Lower leg skin (tissue), 3 donors: Measurements from ENCODE around the gene PRTFDC1.

Source experiments
- CTCF ChIP-seq, 3 donors: fragments of 450-650 bp; IDR thresholded peaks; one replicate each; pipeline ENCODE4 v1.5.1; 2016; ENCODE audit warnings: antibody characterized with exemption in 3 of 3, mild to moderate bottlenecking in 3 of 3, moderate library complexity in 2 of 3
- POLR2A ChIP-seq, 2 donors: fragments of 450-650 bp; IDR thresholded peaks; one replicate each; pipeline ENCODE4 v1.6.1; 2016 to 2017; ENCODE audit warnings: antibody characterized with exemption in 2 of 2, mild to moderate bottlenecking in 1 of 2, moderate library complexity in 1 of 2

GRCh38 chr10:24917493-24917892 is 34.9 kb downstream of the PRTFDC1 start:
- TF ChIP-seq CTCF (IDR thresholded peaks at IDR 0.05) (no peak), POLR2A (IDR thresholded peaks at IDR 0.05) (no peak)
